GM19023 (cell line): ENCODE measurements around the gene ZNF831.

ENCODE experiments used
- ATAC-seq: cut with Tn5 transposase; IDR thresholded peaks from one replicate; pipeline ENCODE4 v1.9.1; 2021; ENCODE audit warnings: mild to moderate bottlenecking, moderate library complexity; ENCODE audit not compliant: unreplicated experiment

ZNF831 gene

DNA sequence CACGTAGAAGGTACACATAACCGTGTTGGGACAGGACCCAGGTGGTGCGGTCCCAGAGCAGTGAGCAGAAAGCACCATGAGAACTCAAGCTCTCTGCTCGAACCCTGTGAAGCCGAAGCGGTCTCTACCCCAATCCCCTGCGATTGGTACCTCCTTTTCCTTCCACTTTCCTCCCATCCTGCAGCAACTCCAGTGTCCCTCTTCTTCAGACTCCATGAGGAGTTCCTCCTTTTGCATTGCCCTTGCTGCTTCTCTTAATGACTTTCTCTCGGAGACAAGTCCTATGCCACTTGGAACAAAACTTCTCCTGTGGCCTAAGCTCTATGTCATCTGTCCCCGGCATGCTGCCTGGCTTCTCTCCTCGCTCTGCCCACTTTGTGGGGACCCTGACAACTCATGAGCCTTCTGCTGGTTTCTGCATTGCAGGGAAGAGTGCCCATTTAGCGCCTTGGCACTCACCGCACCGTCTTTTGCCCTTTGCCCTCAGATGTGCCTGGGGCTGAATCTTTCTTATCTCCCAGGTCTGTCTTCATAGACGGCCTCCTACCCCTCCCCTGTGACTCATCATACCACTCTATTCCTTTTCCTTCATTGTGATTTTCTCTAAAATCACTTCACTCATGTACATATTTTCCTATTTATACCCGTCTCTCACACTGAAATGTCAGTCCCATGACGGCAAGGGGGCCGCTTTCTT is 9.2 kb upstream of the ZNF831 start:
- ATAC-seq = no peak

DNA sequence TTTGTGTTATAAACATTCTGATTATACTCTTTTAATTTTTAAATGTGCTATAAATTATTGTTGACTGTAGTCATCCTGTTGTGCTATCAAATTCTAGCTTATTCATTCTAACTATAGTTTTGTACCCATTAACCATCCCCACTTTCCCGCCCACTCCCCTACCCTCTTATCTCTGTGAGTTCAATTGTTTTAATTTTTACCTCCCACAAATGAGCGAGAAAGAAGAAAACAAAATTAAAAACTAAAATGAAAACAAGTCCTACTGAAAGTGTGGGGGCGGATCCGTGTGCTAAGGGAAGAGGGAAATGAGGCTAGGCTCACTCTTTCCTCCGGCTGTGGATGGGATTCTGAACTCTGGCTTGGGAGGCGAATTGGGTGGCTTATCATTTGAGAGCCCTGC is 6.6 kb upstream of the ZNF831 start:
- ATAC-seq = no peak

DNA sequence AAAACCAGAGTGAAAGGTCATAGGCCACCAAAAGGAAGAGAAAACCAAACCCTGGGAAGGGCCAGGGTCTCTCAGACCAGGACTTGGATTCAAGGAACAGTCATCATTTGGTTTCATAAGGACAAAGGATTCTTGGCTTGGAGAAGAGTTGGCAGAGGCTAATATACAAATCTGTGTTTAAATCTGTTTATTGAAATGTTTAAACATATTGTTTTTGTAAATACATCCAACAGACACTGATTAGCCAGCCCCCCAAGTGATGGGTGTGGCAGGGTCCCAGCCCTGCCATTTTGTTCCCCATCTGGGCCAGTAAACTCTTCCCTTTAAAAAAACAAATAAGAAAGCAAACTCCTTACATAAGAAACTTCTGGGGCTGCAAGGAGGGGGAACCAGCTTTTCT is 6.1 kb upstream of the ZNF831 start:
- no peak for ATAC-seq

DNA sequence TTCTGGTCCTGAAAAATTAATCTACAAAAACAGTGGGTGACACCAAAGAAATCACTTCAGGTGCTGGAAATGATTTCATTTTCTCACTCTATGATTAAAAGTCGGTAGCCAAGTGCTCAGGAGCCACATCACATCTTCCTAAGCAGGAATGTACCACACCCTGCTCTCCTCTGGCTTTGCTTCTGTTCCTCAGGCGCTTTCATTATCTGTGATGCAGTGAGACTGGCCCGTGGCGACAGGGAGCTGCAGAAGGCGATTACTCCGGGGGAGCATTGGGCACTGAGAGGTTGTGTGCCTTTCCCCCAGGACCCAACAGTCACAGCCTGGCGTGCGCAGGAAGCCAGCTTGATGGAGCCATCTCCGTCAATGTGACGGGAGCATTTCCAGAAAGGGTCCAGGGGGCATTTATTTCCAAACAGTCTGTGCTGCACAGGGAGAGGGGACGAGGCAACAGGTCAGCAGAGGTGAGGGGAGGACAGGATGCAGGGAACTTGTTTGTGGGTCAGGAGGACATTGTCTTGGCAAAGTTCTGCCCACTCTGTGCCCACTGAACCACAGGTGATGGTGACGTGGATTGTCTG is 5.6 kb upstream of the ZNF831 start:
- ATAC-seq = no peak

DNA sequence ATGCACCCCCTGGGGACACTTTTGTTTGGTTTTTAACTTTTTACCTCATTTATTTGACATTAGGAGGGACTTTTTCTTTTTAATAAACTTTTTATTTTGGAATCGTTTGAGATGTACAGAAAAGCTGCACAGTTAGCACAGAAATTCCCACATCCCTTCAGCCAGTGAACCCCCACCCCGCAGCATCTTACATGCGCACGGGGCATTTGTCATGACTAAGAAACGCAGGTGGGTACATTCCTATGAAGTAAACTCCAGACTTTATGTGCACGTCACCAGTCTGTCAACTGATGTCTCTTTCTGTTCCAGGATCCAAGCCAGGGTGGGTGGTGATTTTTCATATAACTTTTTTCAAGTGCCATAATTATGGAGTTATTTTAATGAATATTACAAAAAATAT is 4.9 kb upstream of the ZNF831 start:
- ATAC-seq = no peak

DNA sequence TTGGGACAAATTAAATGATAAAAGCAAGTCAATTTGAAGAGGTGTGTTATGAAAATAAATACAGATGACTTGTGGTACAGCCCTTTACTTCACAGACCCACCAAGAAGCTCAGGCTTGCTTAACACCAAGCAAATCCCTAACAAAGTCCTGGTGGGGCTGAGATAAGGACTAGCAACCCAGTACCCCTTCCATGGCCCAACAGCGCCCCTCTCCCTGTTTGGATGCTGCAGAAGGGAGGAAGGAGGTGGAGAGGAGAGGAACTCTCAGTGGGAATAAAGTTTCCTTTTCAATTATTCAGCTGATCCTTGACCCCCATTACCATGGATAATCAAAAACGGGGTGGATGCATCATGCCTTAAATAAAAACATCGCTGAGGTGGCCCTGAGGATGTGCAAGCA is 4.5 kb upstream of the ZNF831 start:
- no peak for ATAC-seq

DNA sequence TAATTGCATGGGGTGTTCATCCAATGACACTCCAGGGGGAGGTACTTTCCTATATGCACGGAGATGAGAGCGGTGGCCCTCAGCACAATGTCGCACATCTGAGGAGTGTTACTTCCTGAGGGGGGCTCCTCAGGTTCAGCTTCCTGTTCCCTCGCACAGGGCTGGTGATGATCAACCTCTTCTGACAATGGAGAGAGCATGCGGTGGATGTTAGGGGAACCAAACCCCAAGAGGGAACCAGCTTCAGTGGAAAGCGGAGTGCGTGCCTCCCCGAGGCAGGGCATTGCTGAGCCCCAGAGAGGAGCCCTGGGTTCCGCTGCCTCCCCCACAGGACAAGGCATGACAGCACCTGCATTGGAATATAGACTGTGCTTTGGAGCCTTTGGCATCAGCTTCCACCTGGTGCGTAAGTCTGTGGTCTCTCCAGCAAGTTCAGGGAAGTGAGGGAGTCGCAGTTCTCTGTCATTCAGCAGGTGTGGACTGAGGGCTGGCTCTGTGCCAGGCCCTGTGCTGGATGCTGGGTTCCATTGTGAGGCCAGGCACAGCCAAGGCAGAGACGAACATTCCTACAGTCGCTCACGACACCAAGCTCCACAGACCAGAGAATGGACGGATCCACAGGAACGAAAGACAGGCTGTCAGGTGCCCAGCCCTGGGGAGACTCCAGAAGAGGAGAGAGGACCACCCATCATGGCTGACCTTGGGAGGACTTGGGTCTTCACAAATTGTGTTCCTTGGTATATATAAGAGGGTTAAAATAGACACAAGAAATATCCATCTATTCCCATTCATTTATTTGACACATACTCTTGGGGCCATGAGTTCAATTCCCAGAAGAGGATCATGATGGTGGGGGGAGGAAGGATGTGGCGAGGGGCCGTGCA is 3.9 kb upstream of the ZNF831 start:
- no peak for ATAC-seq

DNA sequence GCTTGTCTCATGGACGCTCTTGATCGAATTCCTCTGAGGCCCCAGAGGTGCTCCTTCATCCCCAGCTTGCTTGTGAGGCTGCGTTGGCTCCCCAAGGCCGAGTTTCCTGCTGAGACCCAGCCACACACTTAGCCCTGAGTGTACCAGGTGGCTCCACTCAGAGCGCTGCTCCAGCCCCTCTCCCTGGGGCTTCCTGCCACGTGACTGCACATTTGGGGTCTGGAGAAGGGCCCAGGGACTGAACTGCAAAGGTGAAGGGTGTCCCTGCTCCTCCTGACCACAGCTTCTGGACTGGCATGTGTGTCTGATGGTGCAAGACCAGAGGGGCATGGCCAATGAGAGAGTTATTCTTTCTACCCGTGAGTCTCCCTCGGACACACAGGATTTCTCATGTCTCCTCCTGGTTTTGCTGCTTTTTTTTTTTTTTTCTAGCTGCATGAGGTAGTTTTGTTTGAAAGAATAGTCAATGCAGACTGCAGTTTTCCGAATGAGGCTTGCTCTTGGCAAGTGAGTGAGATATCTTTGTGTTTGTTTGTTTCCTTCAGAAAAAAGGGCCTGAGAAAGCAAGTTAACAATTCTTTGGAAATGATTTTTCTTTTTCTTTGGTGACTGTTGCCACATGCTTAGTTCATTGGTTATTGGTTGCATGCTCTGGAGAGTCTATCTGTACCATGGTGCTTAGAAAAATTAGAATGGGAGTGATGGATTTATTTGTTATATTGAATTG is 3.1 kb upstream of the ZNF831 start:
- ATAC-seq = no peak

DNA sequence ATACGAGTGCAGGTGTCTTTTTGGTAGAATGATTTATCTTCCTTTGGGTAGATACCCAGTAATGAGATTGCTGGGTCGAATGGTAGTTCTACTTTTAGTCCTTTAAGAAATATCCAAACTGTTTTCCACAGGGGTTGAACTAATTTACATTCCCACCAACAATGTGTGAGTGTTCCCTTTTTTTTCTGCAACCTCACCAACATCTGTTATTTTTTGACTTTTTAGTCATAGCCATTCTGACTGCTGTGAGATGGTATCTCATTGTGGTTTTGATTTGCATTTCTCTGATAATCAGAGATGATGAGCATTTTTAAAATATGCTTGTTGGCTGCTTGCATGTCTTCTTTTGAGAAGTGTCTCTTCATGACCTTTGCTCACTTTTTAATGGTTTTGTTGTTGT is 1.9 kb upstream of the ZNF831 start:
- ATAC-seq = no peak

DNA sequence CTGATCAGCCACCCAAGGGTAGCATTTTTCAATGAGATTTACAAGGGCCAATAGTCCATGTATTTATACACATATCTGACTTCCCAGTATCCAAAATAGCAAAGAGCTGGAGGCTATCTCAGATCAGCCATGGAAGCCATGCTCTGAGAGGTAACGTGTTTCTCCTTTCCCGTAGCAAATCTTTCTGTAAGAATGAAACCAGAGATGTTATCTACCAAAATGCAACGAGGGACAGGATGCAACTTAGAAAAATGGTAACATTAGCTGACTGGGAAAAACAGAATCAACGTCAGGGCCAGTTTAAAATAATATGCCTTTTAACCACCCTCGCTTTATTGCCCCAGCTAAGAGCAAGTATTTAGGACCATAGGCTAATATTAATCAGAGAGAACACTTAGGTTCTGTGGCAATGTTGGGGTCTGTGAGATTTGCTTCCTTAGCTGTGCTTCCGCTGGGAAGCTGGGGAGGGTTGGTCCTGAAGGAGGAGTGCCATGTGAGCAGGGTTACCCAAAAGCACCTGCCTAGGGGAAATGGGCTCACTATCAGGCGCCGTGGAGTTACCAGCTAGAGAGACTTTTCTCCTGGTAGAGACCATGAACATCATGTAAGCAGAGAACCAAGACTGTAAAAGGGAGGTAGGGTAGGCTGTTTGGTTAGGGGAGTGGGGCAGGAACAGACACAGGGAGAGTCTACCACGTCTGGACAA is 1.2 kb downstream of the ZNF831 start:
- no peak for ATAC-seq

DNA sequence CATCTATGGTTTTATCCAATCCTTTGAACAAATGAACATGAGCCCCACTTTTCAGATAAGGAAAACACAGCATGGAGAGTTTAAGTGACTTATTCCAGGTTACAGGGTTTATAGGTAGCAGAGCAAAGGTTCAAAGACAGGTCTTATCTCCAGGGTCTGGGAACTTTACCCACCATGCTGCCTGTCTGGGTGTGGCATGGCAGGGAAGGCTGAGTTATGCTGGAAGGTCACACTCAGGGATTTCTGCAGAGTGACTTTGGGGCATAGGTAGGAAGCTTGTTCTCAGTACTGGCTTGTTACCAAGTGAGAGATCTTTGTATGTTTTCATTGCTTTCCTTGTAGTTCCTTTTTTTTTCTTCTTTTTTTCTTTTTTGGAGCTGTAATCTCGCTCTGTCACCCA is 1.8 kb downstream of the ZNF831 start:
- ATAC-seq = no peak

DNA sequence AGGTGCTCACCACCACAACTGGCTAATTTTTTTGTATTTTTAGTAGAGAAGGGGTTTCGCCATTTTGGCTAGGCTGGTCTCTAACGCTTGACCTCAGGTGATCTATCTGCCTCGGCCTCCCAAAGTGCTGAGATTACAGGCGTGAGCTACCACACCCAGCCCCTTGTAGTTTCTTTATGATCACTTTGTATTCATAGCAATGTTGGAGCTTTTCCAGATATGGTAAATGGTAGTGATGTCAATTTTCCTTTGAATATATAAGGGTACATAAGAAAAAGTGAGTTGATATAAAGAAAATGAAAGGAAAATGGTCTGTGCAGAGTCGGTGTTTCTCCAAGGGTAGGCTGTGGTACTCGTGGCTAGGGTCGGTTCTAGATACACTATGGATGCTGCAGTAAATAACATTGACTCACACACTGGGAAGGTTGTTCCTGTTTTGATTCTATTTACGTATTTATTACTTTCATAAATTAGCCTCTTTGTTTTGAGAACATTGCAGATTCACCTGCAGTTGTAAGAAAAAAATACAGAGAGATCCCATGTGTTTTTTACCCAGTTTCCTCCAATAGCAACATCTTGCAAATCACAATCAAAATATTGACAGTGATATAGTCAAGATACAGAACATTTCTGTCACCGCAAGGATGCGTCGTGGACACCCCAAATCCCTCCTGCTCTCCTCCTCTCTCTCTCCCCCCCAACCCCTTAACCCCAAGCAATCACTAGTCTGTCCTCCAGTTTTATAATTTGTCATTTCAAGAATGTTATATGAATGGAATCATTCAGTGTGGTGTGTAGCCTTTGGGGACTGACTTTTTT is 2.5 kb downstream of the ZNF831 start:
- ATAC-seq = no peak

DNA sequence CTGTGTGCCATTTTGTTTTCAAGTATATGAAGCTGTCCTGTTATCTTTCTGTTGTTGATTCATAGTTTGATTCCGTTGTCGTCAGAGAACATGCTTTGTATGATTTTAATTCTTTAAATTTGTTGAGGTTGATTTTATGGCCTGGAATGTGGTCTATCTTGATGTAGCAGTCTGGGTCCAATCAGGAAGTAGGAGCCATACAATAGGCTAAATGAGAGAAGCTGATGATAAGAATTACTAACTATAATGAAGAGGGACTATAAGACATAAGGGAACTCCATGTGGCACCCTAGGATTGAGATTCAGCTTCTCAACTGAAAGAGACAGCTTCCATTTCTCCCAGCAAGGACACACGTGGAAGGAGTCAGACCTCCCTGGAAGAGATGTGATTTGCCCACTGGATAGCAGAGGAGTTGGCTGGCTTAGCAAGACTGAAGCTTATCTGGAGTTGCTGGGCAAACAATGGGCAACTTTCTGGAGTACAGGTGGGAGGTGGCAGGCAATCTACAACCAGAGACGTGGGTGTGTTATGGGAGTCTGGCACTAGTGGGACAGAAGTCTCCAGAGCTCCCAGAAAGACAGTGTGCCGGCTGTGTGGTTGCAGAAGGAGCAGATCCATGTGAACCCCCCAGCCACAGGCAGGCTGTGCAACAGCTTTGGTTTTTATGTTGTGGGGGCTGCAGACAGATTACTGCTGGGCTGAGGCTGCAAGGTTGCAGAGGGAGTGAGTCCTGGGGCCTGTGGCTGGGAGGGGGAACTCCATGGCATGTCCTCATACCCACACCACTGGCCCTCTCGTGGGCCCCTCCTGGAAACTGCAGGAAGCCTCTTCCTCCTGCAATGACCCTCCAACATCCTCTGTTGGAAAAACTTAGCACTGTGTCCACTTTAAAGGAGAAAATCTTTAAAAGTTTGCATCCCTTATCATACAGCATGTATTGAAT is 7.1 kb downstream of the ZNF831 start:
- no peak for ATAC-seq

DNA sequence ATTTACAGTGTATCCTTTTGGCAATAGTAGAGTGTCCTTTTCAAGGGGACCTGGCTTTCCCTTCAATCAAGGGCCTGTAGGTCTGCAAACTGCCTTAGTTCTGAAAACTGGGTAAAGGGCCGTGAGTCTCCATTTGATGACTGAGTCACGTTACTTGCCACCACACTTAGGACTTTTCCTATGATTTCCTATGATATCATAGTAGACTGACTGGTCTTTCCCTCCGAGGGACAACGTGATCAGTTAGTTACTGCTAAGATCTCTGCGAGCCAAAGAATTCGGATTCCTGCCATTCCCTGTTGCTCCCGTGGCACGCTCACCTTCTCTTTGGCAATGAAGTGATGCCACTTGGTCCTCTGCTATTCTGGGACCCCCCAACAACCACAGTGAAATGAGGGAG is 8.4 kb downstream of the ZNF831 start:
- ATAC-seq = no peak

DNA sequence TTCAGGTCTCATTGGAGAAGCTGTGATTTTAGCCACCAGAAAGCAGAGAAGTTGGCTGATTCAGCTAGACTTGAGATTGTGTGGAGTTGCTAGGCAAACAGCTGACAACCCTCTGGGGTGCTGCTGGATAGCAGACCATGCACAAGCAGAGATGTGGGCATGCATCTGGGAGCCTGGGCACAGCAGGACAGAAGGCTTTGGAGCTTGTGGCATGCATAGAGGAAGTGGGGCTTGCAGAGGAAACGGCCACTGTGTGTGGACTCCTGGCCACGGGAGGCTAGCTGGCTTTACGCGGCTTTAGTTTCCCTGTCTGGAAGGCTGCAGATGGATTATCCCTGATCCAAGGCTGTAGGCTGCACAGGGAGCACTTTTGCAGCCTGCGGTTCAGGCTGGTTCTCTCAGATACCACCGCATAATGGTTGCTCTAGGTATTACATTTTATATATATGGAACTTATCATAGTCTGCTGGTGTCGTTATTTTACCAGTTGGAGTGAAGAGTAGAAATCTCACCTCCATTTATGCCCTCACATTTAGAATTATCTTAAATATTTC is 10.4 kb downstream of the ZNF831 start:
- no peak for ATAC-seq

DNA sequence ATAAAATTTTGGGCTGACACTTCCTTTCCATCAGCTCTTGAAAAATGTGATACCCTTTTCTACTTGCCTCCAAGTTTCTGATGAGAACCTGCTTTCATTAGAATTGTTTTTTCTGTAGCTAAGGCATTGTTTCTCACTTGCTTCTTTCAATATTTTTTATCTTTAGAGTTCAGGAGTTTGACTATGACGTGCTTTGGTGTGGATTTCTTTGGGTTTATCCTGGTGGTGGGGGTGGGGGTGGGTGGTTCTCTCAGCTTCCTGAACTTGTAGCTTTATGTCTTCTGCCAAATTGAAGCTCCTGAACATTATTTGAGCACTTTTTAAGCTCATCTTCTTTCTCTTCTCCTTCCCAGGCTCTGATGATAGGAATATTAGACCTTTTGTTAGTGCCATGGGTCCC is 11.4 kb downstream of the ZNF831 start:
- no peak for ATAC-seq

DNA sequence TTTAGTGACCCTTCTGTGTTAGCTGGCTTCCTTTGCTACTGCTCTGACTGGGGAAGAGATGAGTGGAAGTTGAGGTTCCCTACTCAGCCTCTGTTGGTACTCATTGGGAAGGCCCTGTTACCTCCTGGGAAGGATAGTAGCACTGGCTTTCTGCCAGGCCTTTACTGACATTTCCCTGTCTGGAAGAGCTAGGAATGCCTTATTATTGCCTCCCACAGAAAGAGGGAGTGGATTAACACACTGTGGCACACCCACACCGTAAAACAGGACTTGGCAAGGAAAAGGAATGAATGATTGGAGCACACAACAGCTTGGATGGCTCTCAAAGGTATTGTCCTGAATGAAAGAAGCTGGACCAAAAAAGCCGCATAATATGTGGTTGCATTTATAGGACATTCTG is 12.2 kb downstream of the ZNF831 start:
- no peak for ATAC-seq

DNA sequence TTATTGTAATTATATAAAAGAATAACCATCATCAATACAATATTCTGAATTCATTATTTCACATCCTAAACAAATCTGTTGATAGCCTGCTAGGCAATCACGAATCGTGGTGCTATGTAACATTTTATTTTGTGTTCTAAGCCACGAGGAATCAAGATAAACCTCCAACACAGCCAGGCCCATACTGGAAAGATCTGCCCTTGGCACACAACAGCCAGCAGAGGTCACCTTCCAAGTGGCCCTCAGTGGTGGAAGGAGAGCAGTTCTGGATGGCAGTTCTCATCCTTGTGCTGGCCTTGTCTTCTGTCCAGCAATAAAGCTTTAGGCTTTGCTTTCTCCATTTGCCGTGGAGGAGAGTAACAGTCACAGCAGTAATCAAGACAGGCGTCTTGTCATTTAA is 13.2 kb downstream of the ZNF831 start:
- no peak for ATAC-seq
